A549 (cell line): ENCODE measurements around the gene NCS1. TPM values are rescaled to one million over a fixed set of nuclear protein-coding genes. Genes with fewer than 3 reads are reported as not detected.

Experiments
- ATAC-seq, 2 experiments: fragments of 200-7000 bp in 1 of 2; fragments of >200 bp in 1 of 2; cut with Nextera tagmentation in 1 of 2; cut with Tn5 transposase in 1 of 2; 3 replicates each; pipeline versions ENCODE4 v1.8.0 to v1.9.1; 2018 to 2020; ENCODE audit warnings: mild to moderate bottlenecking in 1 of 2, moderate library complexity in 1 of 2
- CTCF ChIA-PET: fragments of 300-600 bp; sonication (Branson Sonifier 250); formaldehyde crosslinking; extraction: SDS; loops from one replicate; lab custom pipeline; 2021; ENCODE audit warnings: antibody characterized with exemption, inconsistent platforms; lab: Yijun Ruan, JAX
- POLR2A ChIA-PET: fragments of 350-600 bp; formaldehyde crosslinking; extraction: SDS; loops from one replicate; lab custom pipeline; 2021; ENCODE audit warnings: antibody characterized with exemption, inconsistent platforms; lab: Yijun Ruan, JAX
- DNase-seq, 2 experiments: peaks; one replicate each; pipeline versions ENCODE4 v3.0.0 to v3.0.0-alpha.2; 2011 to 2016; ENCODE audit warnings: low read depth in 1 of 2, low spot score in 1 of 2
- FAIRE-seq: peaks from 2 replicates; lab custom pipeline; 2011; peaks lifted over from hg19 to GRCh38; lab: Jason Lieb, UNC
- H3K27ac ChIP-seq, 2 experiments: fragments of >200 bp; sonication (Bioruptor Twin); formaldehyde crosslinking; 3 replicates each; pipeline ENCODE4 v1.5.1; 2016 to 2017
- H3K4me1 ChIP-seq: fragments of >200 bp; sonication (Bioruptor Twin); formaldehyde crosslinking; 3 replicates; pipeline ENCODE4 v1.6.1; 2016
- H3K4me2 ChIP-seq: fragments of >200 bp; sonication (Bioruptor Twin); formaldehyde crosslinking; 3 replicates; pipeline ENCODE4 v1.6.1; 2016
- H3K4me3 ChIP-seq: fragments of >200 bp; sonication (Bioruptor Twin); formaldehyde crosslinking; 3 replicates; pipeline ENCODE4 v1.5.1; 2016
- H3K9me3 ChIP-seq: fragments of >200 bp; sonication (Bioruptor Twin); formaldehyde crosslinking; 3 replicates; pipeline ENCODE4 v1.6.1; 2016
- EHF ChIP-seq: fragments of 250-450 bp; sonication (Bioruptor Pico); IDR thresholded peaks from 2 replicates; pipeline ENCODE4 v1.5.0; 2020; ENCODE audit warnings: mild to moderate bottlenecking
- HEYL ChIP-seq: fragments of 250-450 bp; sonication (Bioruptor Pico); IDR thresholded peaks from 2 replicates; pipeline ENCODE4 v1.8.0; 2021; ENCODE audit warnings: mild to moderate bottlenecking, moderate library complexity
- HOXA7 ChIP-seq: fragments of 250-450 bp; sonication (Bioruptor Pico); IDR thresholded peaks from 2 replicates; pipeline ENCODE4 v1.5.0; 2020; ENCODE audit warnings: mild to moderate bottlenecking, moderate library complexity
- HOXB5 ChIP-seq: fragments of 250-450 bp; sonication (Bioruptor Pico); IDR thresholded peaks from 2 replicates; pipeline ENCODE4 v1.5.0; 2020; ENCODE audit warnings: mild to moderate bottlenecking, moderate library complexity
- JUNB ChIP-seq: fragments of >200 bp; sonication (Bioruptor Twin); formaldehyde crosslinking; IDR thresholded peaks from 2 replicates; pipeline ENCODE4 v1.6.1; 2016
- KDM5A ChIP-seq: fragments of 200-600 bp; sonication (generic); IDR thresholded peaks from 2 replicates; pipeline ENCODE4 v1.6.1; 2016; ENCODE audit warnings: antibody characterized with exemption, mild to moderate bottlenecking
- NR3C1 ChIP-seq: fragments of >200 bp; sonication (Bioruptor Twin); formaldehyde crosslinking; IDR thresholded peaks from 3 replicates; pipeline ENCODE4 v1.6.1; 2017
- PBX3 ChIP-seq: IDR thresholded peaks from 2 replicates; pipeline ENCODE4 v1.6.1; 2012
- PHF8 ChIP-seq: fragments of 200-600 bp; sonication (generic); IDR thresholded peaks from 2 replicates; pipeline ENCODE4 v1.6.1; 2016; ENCODE audit warnings: low read depth, mild to moderate bottlenecking, antibody characterized with exemption, moderate library complexity, borderline replicate concordance
- POLR2AphosphoS2 ChIP-seq: conservative IDR thresholded peaks from 2 replicates; pipeline ENCODE4 v1.6.1; 2012; ENCODE audit warnings: low read length, improper control_type of control experiment, inconsistent platforms
- RAD21 ChIP-seq, 2 experiments: fragments of >200 bp in 1 of 2; sonication (Bioruptor Twin) in 1 of 2; formaldehyde crosslinking in 1 of 2; IDR thresholded peaks in 1 of 2; conservative IDR thresholded peaks in 1 of 2; 2 replicates in 1 of 2; 3 replicates in 1 of 2; pipeline ENCODE4 v1.6.1; 2012 to 2018; ENCODE audit warnings: inconsistent platforms in 1 of 2
- RARB ChIP-seq: fragments of 250-450 bp; sonication (Bioruptor Pico); IDR thresholded peaks from 2 replicates; pipeline ENCODE4 v1.8.0; 2021; ENCODE audit warnings: mild to moderate bottlenecking, moderate library complexity
- RFX5 ChIP-seq: fragments of 450-650 bp; IDR thresholded peaks from 2 replicates; pipeline ENCODE4 v1.7.1; 2014; ENCODE audit warnings: antibody characterized with exemption, mild to moderate bottlenecking, moderate library complexity
- RNF2 ChIP-seq: fragments of 200-600 bp; sonication (generic); IDR thresholded peaks from 2 replicates; pipeline ENCODE4 v1.6.1; 2016; ENCODE audit warnings: low read depth, mild to moderate bottlenecking, antibody characterized with exemption, moderate library complexity, borderline replicate concordance
- SMC3 ChIP-seq: fragments of >200 bp; sonication (Bioruptor Twin); formaldehyde crosslinking; IDR thresholded peaks from 3 replicates; pipeline ENCODE4 v1.6.1; 2018; ENCODE audit warnings: inconsistent platforms
- ZFP36 ChIP-seq: fragments of 450-650 bp; IDR thresholded peaks from 2 replicates; pipeline ENCODE4 v1.6.1; 2014; ENCODE audit warnings: borderline replicate concordance; ENCODE audit not compliant: partially characterized antibody
- WGBS: methylation state at CpG from one replicate; pipeline ENCODE4 v1.1.6; 2017; ENCODE audit errors: missing lambda C conversion rate; 5-methylcytosine and 5-hydroxymethylcytosine counted together
- polyA plus RNA-seq, 4 experiments: library from polyadenylated mRNA; depleted of rRNA in 3 of 4; stranded (reverse); fragments of >200 nt; fragmentation: RNase III in 1 of 4; extraction: RNeasy Plus Mini Kit Qiagen cat#74134 plus additional on column Dnase treatment in 1 of 4; gene quantifications; 2 replicates in 3 of 4; 3 replicates in 1 of 4; pipeline ENCODE4 v1.2.3, GENCODE V29; 2011 to 2017
- TF ChIP-seq, protein P1 (sequence below): fragments of 150-350 bp; IDR thresholded peaks from 2 replicates; pipeline ENCODE4 v1.6.1; 2014; ENCODE audit warnings: low read depth, mild to moderate bottlenecking, low read length
- TF ChIP-seq, protein P2 (sequence below): fragments of >200 bp; sonication (Bioruptor Twin); formaldehyde crosslinking; IDR thresholded peaks from 3 replicates; pipeline ENCODE4 v1.5.1; 2016
- TF ChIP-seq, protein P3 (sequence below): IDR thresholded peaks from 2 replicates; pipeline ENCODE4 v1.6.1; 2012; ENCODE audit warnings: low read depth, borderline replicate concordance
- TF ChIP-seq, protein P4 (sequence below): IDR thresholded peaks from 2 replicates; pipeline ENCODE4 v1.6.1; 2012

The NCS1 gene
- polyA plus RNA-seq, 2 of the 4 experiments (the other 2 are of a cell fraction), result 17.9 to 21.9 TPM

DNA sequence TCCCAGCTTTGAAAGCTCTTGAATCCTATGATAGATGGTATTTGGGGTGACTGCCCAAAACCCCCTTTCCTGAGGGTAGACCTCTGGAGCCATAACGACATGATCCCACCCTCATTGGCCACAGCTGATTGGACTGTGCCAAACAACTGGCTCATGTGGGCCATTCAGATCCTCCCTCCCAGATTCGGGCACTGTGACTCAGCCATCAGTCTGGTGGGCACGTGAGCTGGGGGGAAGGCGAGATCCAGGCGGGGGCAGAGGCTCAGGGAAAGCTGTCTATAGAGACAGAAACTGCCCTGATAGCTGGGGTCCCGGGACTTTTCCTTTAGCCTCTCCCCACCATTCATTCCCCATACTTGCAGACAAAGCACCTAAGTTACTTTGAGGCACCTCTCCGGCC is 15.1 kb upstream of the NCS1 start:
- WGBS, result 43% methylated on average over 7 of the region's 7 CpGs
- ChIA-PET CTCF (interaction anchor here (0.8 to 2.0 kb wide), 9 partner anchors 9 to 163 kb away, joined by 3 to 6 read pairs (median 4); no protein-coding TSS in a partner anchor), POLR2A (no interaction called here)
- H3K27ac ChIP-seq, result no peak overlapping the region
- no peak overlapping the region for H3K4me2 ChIP-seq
- TF ChIP-seq RNF2, result no peak
- no peak for TF ChIP-seq PHF8
- TF ChIP-seq, protein P1, sequence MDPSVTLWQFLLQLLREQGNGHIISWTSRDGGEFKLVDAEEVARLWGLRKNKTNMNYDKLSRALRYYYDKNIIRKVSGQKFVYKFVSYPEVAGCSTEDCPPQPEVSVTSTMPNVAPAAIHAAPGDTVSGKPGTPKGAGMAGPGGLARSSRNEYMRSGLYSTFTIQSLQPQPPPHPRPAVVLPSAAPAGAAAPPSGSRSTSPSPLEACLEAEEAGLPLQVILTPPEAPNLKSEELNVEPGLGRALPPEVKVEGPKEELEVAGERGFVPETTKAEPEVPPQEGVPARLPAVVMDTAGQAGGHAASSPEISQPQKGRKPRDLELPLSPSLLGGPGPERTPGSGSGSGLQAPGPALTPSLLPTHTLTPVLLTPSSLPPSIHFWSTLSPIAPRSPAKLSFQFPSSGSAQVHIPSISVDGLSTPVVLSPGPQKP, result no peak
- no peak for TF ChIP-seq HOXB5 (CRISPR knock-in tag)
- no peak for TF ChIP-seq RAD21 (conservative IDR thresholded peaks at IDR 0.05 in 1 of 2, IDR thresholded peaks at IDR 0.05 in 1 of 2)
- no peak for TF ChIP-seq KDM5A
- no peak for TF ChIP-seq RFX5
- TF ChIP-seq PBX3, result no peak
- TF ChIP-seq, protein P2, sequence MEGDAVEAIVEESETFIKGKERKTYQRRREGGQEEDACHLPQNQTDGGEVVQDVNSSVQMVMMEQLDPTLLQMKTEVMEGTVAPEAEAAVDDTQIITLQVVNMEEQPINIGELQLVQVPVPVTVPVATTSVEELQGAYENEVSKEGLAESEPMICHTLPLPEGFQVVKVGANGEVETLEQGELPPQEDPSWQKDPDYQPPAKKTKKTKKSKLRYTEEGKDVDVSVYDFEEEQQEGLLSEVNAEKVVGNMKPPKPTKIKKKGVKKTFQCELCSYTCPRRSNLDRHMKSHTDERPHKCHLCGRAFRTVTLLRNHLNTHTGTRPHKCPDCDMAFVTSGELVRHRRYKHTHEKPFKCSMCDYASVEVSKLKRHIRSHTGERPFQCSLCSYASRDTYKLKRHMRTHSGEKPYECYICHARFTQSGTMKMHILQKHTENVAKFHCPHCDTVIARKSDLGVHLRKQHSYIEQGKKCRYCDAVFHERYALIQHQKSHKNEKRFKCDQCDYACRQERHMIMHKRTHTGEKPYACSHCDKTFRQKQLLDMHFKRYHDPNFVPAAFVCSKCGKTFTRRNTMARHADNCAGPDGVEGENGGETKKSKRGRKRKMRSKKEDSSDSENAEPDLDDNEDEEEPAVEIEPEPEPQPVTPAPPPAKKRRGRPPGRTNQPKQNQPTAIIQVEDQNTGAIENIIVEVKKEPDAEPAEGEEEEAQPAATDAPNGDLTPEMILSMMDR, result no peak
- TF ChIP-seq POLR2AphosphoS2, result no peak
- TF ChIP-seq HEYL, result no peak
- peak in 1 of 2 experiments; percentile 30; a peak in 2 of 6 replicates for ATAC-seq
- H3K4me3 ChIP-seq, result no peak overlapping the region
- no peak for FAIRE-seq
- H3K4me1 ChIP-seq, result no peaks in the 10 kb centered on the region
- no peaks in the 10 kb centered on the region for H3K9me3 ChIP-seq
- DNase-seq, result no peak

GRCh38 chr9:130158001-130158400 is 14.2 kb upstream of the NCS1 start:
- Histone ChIP-seq H3K27ac (no peak overlapping the region), H3K4me2 (no peak overlapping the region), H3K4me1 (no peaks in the 10 kb centered on the region), H3K4me3 (no peak overlapping the region), H3K9me3 (no peaks in the 10 kb centered on the region)
- ChIA-PET CTCF (interaction anchor here (1.1 to 1.6 kb wide), 4 partner anchors 10 to 85 kb away, joined by 4 to 5 read pairs (median 4); no protein-coding TSS in a partner anchor), POLR2A (no interaction called here)
- no peak for DNase-seq
- no peak for ATAC-seq
- FAIRE-seq, result no peak
- 74% methylated on average over 8 of the region's 8 CpGs for WGBS
- TF ChIP-seq JUNB (no peak), POLR2AphosphoS2 (no peak), HOXA7 (CRISPR knock-in tag) (no peak), RAD21 (conservative IDR thresholded peaks at IDR 0.05 in 1 of 2, IDR thresholded peaks at IDR 0.05 in 1 of 2) (no peak)
- TF ChIP-seq, protein P2, result no peak

DNA sequence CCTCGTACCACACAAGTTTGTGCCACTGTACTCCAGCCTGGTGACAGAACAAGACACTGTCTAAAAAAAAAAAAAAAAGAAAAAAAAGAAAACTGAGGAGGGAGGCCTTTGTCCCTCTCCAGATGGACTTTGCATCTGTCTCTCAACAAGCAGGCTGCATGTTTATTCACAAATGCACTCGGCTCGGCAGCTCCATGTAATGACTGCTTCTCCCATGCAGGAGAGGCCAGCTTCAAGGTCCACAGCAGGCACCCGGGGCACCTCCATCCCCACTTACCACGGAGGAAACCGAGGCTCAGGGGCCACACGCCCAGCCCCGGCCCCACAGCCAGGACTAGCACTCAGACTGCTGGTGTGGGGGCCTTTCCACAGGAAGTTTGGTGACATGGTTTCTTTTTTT is 13.1 kb upstream of the NCS1 start:
- H3K27ac ChIP-seq, result no peak overlapping the region
- FAIRE-seq (no peak), DNase-seq (no peak), ATAC-seq (no peak)
- H3K4me2 ChIP-seq, result no peak overlapping the region
- no peak overlapping the region for H3K4me3 ChIP-seq
- 47% methylated on average over 8 of the region's 8 CpGs for WGBS
- ChIA-PET POLR2A (no interaction called here), CTCF (interaction anchor here (1.6 to 1.9 kb wide), 2 partner anchors 9 to 52 kb away, joined by 5 to 7 read pairs; no protein-coding TSS in a partner anchor)
- no peaks in the 10 kb centered on the region for H3K4me1 ChIP-seq
- no peak for TF ChIP-seq ZFP36
- no peak for TF ChIP-seq NR3C1
- TF ChIP-seq, protein P3, sequence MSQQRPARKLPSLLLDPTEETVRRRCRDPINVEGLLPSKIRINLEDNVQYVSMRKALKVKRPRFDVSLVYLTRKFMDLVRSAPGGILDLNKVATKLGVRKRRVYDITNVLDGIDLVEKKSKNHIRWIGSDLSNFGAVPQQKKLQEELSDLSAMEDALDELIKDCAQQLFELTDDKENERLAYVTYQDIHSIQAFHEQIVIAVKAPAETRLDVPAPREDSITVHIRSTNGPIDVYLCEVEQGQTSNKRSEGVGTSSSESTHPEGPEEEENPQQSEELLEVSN, result no peak
- TF ChIP-seq EHF (CRISPR knock-in tag), result no peak
- no peak for TF ChIP-seq RFX5
- TF ChIP-seq SMC3, result no peak
- TF ChIP-seq, protein P4, sequence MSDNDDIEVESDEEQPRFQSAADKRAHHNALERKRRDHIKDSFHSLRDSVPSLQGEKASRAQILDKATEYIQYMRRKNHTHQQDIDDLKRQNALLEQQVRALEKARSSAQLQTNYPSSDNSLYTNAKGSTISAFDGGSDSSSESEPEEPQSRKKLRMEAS, result no peak
- no peak for TF ChIP-seq RARB (CRISPR knock-in tag)
- no peaks in the 10 kb centered on the region for H3K9me3 ChIP-seq
